Renal cortex interstitium (tissue), 11 donors: ENCODE data around the gene SAA4. TPM values are rescaled to one million over a fixed set of nuclear protein-coding genes. Genes with fewer than 3 reads are reported as not detected.
"Not testable (repeated sequence)": the region's sequence is repeated elsewhere in the genome, so short reads cannot be mapped to it uniquely, and the experiment has no call there.

Experiments
- DNase-seq, 11 donors: peaks; one replicate each; pipeline ENCODE4 v3.0.0-alpha.2; 2013; ENCODE audit warnings: low read depth in 9 of 11, low spot score in 4 of 11; ENCODE audit errors: extremely low read depth in 1 of 11
- polyA plus RNA-seq, 3 donors: library from polyadenylated mRNA; unstranded; fragments of 120-200 nt; gene quantifications; one replicate each; pipeline ENCODE4 v1.2.1, GENCODE V29; 2013; ENCODE audit not compliant: insufficient read length in 3 of 3

SAA4 gene
- polyA plus RNA-seq, 3 donors, result not detected

DNA sequence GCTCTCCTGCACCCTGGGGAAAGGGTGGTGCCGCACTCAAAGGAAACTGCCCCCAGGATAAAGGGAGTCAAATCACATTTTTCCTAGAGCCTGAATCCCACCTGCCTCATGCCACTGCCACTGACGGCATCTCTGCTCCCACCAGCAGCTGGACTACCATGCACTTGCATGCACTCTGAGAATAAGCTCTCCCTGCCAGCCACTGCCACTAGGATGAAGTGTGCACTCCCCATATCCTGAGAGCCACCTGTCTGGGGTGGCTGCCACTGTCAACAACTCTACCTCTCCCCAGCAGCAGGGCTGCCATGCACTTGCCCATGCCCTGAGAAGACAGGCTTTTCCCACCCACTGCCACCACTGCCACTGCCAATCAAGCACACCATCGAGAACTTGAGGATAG lies 32.4 kb downstream of the SAA4 start:
- no peak for DNase-seq

DNA sequence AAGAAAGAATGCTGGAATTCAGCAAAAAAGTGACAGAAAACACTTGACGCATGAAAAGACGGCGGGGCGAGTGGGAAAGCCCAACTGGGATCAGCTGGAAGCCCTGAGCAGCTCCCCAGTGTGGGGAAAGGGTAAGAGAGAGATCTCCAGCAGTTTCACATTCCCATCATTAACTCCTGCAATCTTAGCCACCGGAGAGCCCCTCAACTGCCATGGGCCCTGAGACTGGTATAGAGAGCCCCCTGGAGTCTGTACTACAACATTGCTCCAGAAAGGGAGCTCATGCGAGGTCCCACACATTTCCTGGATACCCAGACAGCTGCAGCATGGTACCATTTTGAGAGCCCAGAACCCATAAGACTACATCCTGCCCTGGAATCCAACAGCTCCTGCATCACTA lies 32.9 kb downstream of the SAA4 start:
- DNase-seq, result no peak

DNA sequence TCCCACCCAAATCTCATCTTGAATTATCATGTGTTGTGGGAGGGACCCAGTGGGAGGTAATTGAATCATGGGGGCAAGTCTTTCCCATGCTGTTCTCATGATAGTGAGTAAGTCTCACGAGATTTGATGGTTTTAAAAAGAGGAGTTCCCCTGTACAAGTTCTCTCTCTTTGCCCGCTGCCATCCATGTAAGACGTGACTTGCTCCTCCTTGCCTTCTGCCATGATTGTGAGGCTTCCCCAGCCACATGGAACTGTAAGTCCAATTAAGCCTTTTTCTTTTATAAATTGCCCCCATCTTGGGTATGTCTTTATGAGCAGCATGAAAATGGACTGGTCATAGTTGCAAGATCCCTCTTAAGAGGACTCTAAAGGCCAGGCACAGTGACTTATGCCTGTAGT lies 38.9 kb downstream of the SAA4 start:
- DNase-seq, result not testable (repeated sequence)

DNA sequence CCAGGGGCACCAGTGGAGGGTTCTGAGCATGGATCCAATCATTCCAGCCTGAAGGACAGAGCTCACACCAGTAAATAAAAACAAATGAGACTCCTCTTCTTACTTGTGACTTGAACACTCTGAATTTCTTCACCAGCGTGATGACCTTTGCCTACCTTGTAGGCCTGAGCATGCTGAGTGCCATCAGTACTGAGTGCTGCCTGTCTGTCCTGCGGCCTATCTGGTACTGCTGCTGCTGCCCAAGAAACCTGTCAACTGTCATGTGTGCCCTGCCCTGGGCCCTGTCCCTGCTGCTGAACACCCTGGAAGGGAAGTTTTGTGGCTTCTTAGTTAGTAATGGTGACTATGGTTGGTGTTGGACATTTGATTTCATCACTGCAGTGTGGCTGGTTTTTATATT lies 40.1 kb downstream of the SAA4 start:
- DNase-seq, result no peak

DNA sequence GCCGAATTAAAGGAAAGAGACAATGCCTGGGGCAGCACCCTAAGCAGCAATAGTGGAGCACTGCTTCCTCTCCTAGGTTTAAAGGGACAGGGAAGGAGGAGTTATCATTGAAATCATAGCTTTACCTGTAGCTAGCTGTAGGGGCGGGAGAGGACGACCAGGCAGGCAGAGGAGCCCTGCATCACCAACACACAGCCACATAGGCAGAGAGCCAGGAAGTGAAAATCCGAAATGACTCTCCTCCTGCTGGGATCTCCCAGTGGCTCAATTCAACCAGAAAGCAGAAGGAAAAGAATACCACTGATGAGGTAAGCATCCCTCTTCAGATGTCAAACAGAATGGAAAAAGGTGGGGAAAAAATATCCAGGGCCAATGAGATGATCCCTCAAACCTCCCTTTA lies 43.6 kb downstream of the SAA4 start:
- DNase-seq, result no peak

DNA sequence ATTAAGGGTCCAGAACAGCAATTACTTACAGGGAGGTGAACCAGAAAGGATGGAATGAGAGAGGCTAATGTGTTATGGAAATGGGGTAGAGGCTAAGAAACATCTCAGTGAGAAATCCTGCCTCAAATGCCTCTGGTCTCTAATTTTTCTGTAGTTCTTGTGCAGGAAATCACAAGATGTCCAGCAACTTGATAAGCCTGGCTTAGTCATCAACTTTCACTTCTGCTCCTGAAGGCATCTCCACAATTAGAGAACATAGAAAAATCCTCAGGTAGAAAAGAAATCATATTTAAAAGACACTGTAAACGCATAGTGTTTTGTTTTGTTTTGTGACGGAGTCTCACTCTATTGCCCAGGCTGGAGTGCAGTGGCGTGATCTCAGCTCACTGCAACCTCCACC lies 45.2 kb downstream of the SAA4 start:
- DNase-seq, result no peak

DNA sequence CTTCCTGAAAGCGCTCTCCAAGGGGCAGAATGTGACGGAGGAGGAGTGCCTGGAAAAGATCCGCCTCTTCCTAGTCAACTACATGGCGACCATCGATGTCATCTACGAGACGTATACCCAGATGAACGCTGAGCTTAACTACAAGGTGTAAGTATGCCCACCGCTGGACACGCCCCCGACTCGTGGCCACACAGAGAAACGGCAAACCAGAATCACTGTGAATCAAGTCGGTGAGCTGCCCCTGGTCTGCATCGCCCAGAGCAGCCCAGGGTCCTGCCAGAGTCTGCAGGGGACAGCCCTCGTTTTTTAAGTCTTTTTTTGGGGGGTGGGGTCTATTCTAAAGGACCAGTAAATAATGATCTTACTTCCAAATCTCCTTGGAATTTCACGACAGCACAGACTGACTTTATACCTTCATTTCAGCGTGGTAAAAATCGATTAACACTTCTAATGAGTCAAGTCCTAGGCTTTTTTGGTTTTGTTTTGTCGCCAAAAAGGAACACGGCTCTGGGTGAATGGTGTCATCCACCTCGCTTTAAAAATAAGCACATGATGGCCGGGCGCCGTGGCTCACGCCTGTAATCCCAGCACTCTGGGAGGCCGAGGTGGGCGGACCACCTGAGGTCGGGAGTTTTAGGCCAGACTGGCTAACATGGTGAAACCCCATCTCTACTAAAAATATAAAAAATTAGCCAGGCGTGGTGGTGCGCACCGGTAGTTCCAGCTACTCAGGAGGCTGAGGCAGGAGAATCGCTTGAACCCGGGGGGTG lies 46.9 kb downstream of the SAA4 start:
- not testable (repeated sequence) for DNase-seq

DNA sequence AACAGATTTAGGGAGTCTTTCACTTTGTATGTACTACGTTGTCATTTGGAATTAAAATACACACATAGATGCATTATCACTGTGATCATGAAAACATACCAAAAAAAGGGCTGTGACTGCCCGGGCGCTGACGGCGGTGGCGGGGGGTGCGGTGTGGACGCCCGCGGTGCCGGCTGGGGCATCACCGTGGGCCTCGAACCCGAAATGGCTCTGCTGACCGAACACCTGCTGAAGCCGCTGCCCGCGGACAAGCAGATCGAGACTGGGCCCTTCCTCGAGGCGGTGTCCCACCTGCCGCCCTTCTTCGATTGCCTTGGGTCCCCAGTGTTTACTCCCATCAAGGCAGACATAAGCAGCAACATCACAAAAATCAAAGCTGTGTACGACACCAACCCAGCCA lies 47.8 kb downstream of the SAA4 start:
- no peak for DNase-seq

Other genes starting within 250 kb of the SAA4 start
- gene SERGEF, start 223.8 kb downstream of the SAA4 start, polyA plus RNA-seq, result 10 to 100 TPM; 19.9 to 20.8 (median 20.4) TPM
- 1 to 10 TPM in 1 of 3 donors, under 1 TPM in 2; 0.40 to 1.4 (median 0.92) TPM for gene TPH1, start 190.5 kb downstream of the SAA4 start, polyA plus RNA-seq
- 10 to 100 TPM; 28.6 to 42.6 (median 29.7) TPM for gene SAAL1, start 130.7 kb downstream of the SAA4 start, polyA plus RNA-seq
- not detected for gene MRGPRX3, start 104.2 kb downstream of the SAA4 start, polyA plus RNA-seq
- gene MRGPRX4, start 64.0 kb downstream of the SAA4 start, polyA plus RNA-seq, result not detected
- gene SAA2, start 11.9 kb upstream of the SAA4 start, polyA plus RNA-seq, result under 1 TPM in 1 of 3 donors, not detected in 2; 0.30 TPM
- gene SAA1, start 29.5 kb upstream of the SAA4 start, polyA plus RNA-seq, result not detected
- 10 to 100 TPM; 22.6 to 24.6 (median 22.8) TPM for gene HPS5, start 85.3 kb upstream of the SAA4 start, polyA plus RNA-seq
- gene GTF2H1, start 85.8 kb upstream of the SAA4 start, polyA plus RNA-seq, result 10 to 100 TPM; 49.3 to 61.0 (median 60.9) TPM
- 100 to 1,000 TPM; 314 to 512 (median 397) TPM for gene LDHA, start 157.8 kb upstream of the SAA4 start, polyA plus RNA-seq
- 1 to 10 TPM in 1 of 3 donors, under 1 TPM in 2; 0.19 to 1.7 (median 0.94) TPM for gene LDHC, start 175.5 kb upstream of the SAA4 start, polyA plus RNA-seq
- gene LDHAL6A, start 219.1 kb upstream of the SAA4 start, polyA plus RNA-seq, result 1 to 10 TPM in 2 of 3 donors, under 1 TPM in 1; 1.00 to 1.3 (median 1.0) TPM